HCT116 (cell line): ENCODE measurements around the gene WFDC10A. TPM values are rescaled to one million over a fixed set of nuclear protein-coding genes. Genes with fewer than 3 reads are reported as not detected.
"Not testable (repeated sequence)": the region's sequence is repeated elsewhere in the genome, so short reads cannot be mapped to it uniquely, and the experiment has no call there.

Source experiments
- ATAC-seq: fragments of 200-7000 bp; cut with Tn5 transposase; 2 replicates; pipeline ENCODE4 v1.9.1; 2020; ENCODE audit warnings: mild to moderate bottlenecking, moderate library complexity
- BruUV-seq: library from RNA; stranded (reverse); fragments of 400-500 nt; replicated peaks from 2 replicates; lab custom pipeline; 2021; lab: Mats Ljungman, UMichigan
- CTCF ChIA-PET: fragments of 300-600 bp; sonication (Branson Sonifier 250); formaldehyde crosslinking; loops from one replicate; lab custom pipeline; 2021; ENCODE audit warnings: antibody characterized with exemption; lab: Charles Lee
- POLR2A ChIA-PET: fragments of 300-600, 350-600 bp; sonication (Branson Sonifier 250); formaldehyde crosslinking; loops from one replicate; lab custom pipeline; 2021; ENCODE audit warnings: antibody characterized with exemption; lab: Charles Lee
- RAD21 ChIA-PET, 2 experiments: fragments of 300-600 bp; sonication (Branson Sonifier 250); formaldehyde crosslinking; loops; one replicate each; lab custom pipeline; 2023; ENCODE audit warnings: low total read pairs in 2 of 2; ENCODE audit not compliant: uncharacterized antibody in 2 of 2, unreplicated experiment in 2 of 2, low non-redundant PET in 1 of 2; lab: Charles Lee
- DNase-seq: peaks from one replicate; pipeline ENCODE4 v3.0.0-alpha.2; 2010; ENCODE audit warnings: low read depth, low spot score
- H2AFZ ChIP-seq: fragments of 200-600 bp; shearing (Covaris generic), sonication (generic); 2 replicates; pipeline ENCODE4 v1.6.1; 2017; ENCODE audit warnings: low read depth, mixed run types, mixed read lengths, antibody characterized with exemption, low read length; ENCODE audit not compliant: poor library complexity, severe bottlenecking
- H3K27ac ChIP-seq: 2 replicates; pipeline ENCODE4 v1.5.1; 2012; ENCODE audit warnings: low read depth, low read length
- H3K27me3 ChIP-seq: fragments of 200-600 bp; sonication (generic); 2 replicates; pipeline ENCODE4 v1.6.1; 2016; ENCODE audit warnings: mixed run types, low read length, mixed read lengths; ENCODE audit not compliant: insufficient read depth
- H3K36me3 ChIP-seq, 2 experiments: fragments of 200-500 bp in 1 of 2; fragments of 200-600 bp in 1 of 2; sonication (Bioruptor generic) in 1 of 2; sonication (generic) in 1 of 2; 2 replicates each; pipeline versions ENCODE4 v1.5.1 to v1.6.1; 2014 to 2016; ENCODE audit warnings: low read length in 2 of 2, inconsistent platforms in 1 of 2, mixed read lengths in 1 of 2, mixed run types in 1 of 2; ENCODE audit not compliant: insufficient read depth in 2 of 2, control insufficient read depth in 1 of 2
- H3K4me1 ChIP-seq, 2 experiments: fragments of 200-600 bp in 1 of 2; sonication (generic) in 1 of 2; 2 replicates each; pipeline versions ENCODE4 v1.5.1 to v1.6.1; 2012 to 2017; ENCODE audit warnings: low read length in 2 of 2, inconsistent platforms in 1 of 2, mild to moderate bottlenecking in 1 of 2, mixed read lengths in 1 of 2, mixed run types in 1 of 2, moderate library complexity in 1 of 2; ENCODE audit not compliant: insufficient read depth in 2 of 2, control insufficient read depth in 1 of 2
- H3K4me2 ChIP-seq: fragments of 200-600 bp; sonication (generic); 2 replicates; pipeline ENCODE4 v1.6.1; 2017; ENCODE audit warnings: mixed run types, low read length, mixed read lengths
- H3K4me3 ChIP-seq, 2 experiments: fragments of 200-600 bp in 1 of 2; sonication (generic) in 1 of 2; replicated peaks in 1 of 2; 2 replicates each; pipeline ENCODE4 v1.5.1; 2011 to 2016; ENCODE audit warnings: low read length in 2 of 2, control low read depth in 1 of 2, low read depth in 1 of 2, mild to moderate bottlenecking in 1 of 2, mixed read lengths in 1 of 2, mixed run types in 1 of 2
- H3K79me2 ChIP-seq: fragments of 200-600 bp; sonication (generic); 2 replicates; pipeline ENCODE4 v1.6.1; 2017; ENCODE audit warnings: mild to moderate bottlenecking, mixed run types, low read length, moderate library complexity, mixed read lengths; ENCODE audit not compliant: insufficient read depth
- H3K9ac ChIP-seq: fragments of 200-600 bp; sonication (generic); 2 replicates; pipeline ENCODE4 v1.6.1; 2016; ENCODE audit warnings: low read length, mixed read lengths
- H3K9me2 ChIP-seq: fragments of 200-600 bp; sonication (generic), shearing (Covaris generic); 2 replicates; pipeline ENCODE4 v1.6.1; 2017; ENCODE audit warnings: mixed run types, mild to moderate bottlenecking, moderate library complexity; ENCODE audit not compliant: insufficient read depth
- H3K9me3 ChIP-seq, 2 experiments: fragments of 200-500 bp in 1 of 2; fragments of 200-600 bp in 1 of 2; sonication (Bioruptor generic) in 1 of 2; sonication (generic) in 1 of 2; 2 replicates each; pipeline ENCODE4 v1.6.1; 2014 to 2017; ENCODE audit warnings: low read length in 2 of 2, mixed read lengths in 2 of 2, inconsistent platforms in 1 of 2, low read depth in 1 of 2, mild to moderate bottlenecking in 1 of 2, mixed run types in 1 of 2, moderate library complexity in 1 of 2; ENCODE audit not compliant: control insufficient read depth in 1 of 2, insufficient read depth in 1 of 2
- H4K20me1 ChIP-seq: fragments of 200-600 bp; sonication (generic), shearing (Covaris generic); 2 replicates; pipeline ENCODE4 v1.6.1; 2017; ENCODE audit warnings: mixed run types, mild to moderate bottlenecking, moderate library complexity; ENCODE audit not compliant: insufficient read depth
- FOSL1 ChIP-seq: IDR thresholded peaks from 2 replicates; pipeline ENCODE4 v1.6.1; 2012; ENCODE audit warnings: low read depth
- TCF7L2 ChIP-seq: IDR thresholded peaks from 2 replicates; pipeline ENCODE4 v1.7.0; 2011; ENCODE audit warnings: borderline replicate concordance, inconsistent platforms; ENCODE audit not compliant: insufficient read depth, insufficient read length; ENCODE audit errors: extremely low read depth
- intact Hi-C: fragments of 100-400 bp; cut with micrococcal nuclease; formaldehyde crosslinking; loops from 2 replicates; pipeline ENCODE4 v1.10.0; 2022
- total RNA-seq: library from RNA; stranded (reverse); gene quantifications from one replicate; pipeline ENCODE4 v1.2.1, GENCODE V29; 2021; ENCODE audit not compliant: unreplicated experiment

WFDC10A gene
- total RNA-seq, 1 experiment from 2014 or later = 0.47 TPM

- H3K4me1 ChIP-seq, H3K9me2 ChIP-seq, DNase-seq, CTCF ChIA-PET, BruUV-seq, H3K4me2 ChIP-seq, H3K79me2 ChIP-seq, H3K9me3 ChIP-seq, H3K9ac ChIP-seq, H3K36me3 ChIP-seq, RAD21 ChIA-PET, POLR2A ChIA-PET, H2AFZ ChIP-seq, ATAC-seq, intact Hi-C loops, H3K27ac ChIP-seq, H3K27me3 ChIP-seq, H4K20me1 ChIP-seq, H3K4me3 ChIP-seq: not testable (repeated sequence)
Measured at GRCh38 chr20:45584294-45584693, 45.2 kb upstream of the WFDC10A start.

GRCh38 chr20:45585986-45586385 lies 43.6 kb upstream of the WFDC10A start:
- H3K9me3 ChIP-seq, H3K36me3 ChIP-seq, H3K4me3 ChIP-seq, H2AFZ ChIP-seq, H3K9ac ChIP-seq, H3K79me2 ChIP-seq, H4K20me1 ChIP-seq, RAD21 ChIA-PET, H3K9me2 ChIP-seq, DNase-seq, H3K4me1 ChIP-seq, H3K27me3 ChIP-seq, H3K27ac ChIP-seq, ATAC-seq, intact Hi-C loops, BruUV-seq, H3K4me2 ChIP-seq, CTCF ChIA-PET: not testable (repeated sequence)
- POLR2A ChIA-PET = interaction anchor here (0.6 kb wide), 1 partner anchor 225 kb away, joined by 3 read pairs; no protein-coding TSS in a partner anchor

GRCh38 chr20:45588800-45589199 lies 40.7 kb upstream of the WFDC10A start:
- RAD21 ChIA-PET = no interaction called here
- TF ChIP-seq FOSL1 = 0 out of 2 replicates have a peak, but pooled peaks have one; percentile 8
- no peak for TF ChIP-seq TCF7L2
- H3K27me3 ChIP-seq = no peaks in the 10 kb centered on the region
- H3K4me1 ChIP-seq = peaks cover 0 to 7% of the 10 kb centered on the region in 2 experiments; a peak in 2 of 4 replicates
- H3K27ac ChIP-seq = no peak overlapping the region
- no peaks in the 10 kb centered on the region for H3K36me3 ChIP-seq
- POLR2A ChIA-PET = no interaction called here
- no peaks in the 10 kb centered on the region for H4K20me1 ChIP-seq
- DNase-seq (no peak), ATAC-seq (no peak)
- CTCF ChIA-PET = interaction anchor here (1.2 to 1.6 kb wide), 2 partner anchors 40 to 106 kb away, joined by 3 to 5 read pairs; partner anchors contain the start of gene WFDC10A
- H3K4me2 ChIP-seq = no peak overlapping the region
- intact Hi-C loops = no loop called here
- no peak overlapping the region for H3K4me3 ChIP-seq
- H3K79me2 ChIP-seq = no peaks in the 10 kb centered on the region
- no TSS peak for BruUV-seq
- no peaks in the 10 kb centered on the region for H3K9me3 ChIP-seq
- no peak overlapping the region for H2AFZ ChIP-seq
- H3K9me2 ChIP-seq = no peaks in the 10 kb centered on the region
- H3K9ac ChIP-seq = no peak overlapping the region
